Stimulated activated memory B cell treated with anti-CD40 and anti-IgM and Interleukin-4, amounts not matched to agents 10 μg/mL and 1 μg/mL and 100 μg/mL, for 72 hours (primary cell): Measurements from ENCODE around the gene ANAPC15.
A peak's percentile ranks its signal among the peaks of the same experiment; 100 is the strongest.
"Not testable (repeated sequence)": the region's sequence is repeated elsewhere in the genome, so short reads cannot be mapped to it uniquely, and the experiment has no call there.

Source experiments
- ATAC-seq: fragments of 150-1000 bp; cut with Tn5 transposase; 2 replicates; pipeline ENCODE4 v1.10.0; 2021
- H3K27ac Mint-ChIP-seq: one replicate; pipeline ENCODE4 v1.8.0; 2022; ENCODE audit warnings: mild to moderate bottlenecking, mixed read lengths
- H3K27me3 Mint-ChIP-seq: one replicate; pipeline ENCODE4 v1.8.0; 2022; ENCODE audit warnings: mixed read lengths
- H3K36me3 Mint-ChIP-seq: one replicate; pipeline ENCODE4 v1.8.0; 2022; ENCODE audit warnings: mixed read lengths
- H3K4me1 Mint-ChIP-seq: one replicate; pipeline ENCODE4 v1.8.0; 2022; ENCODE audit warnings: mixed read lengths
- H3K4me3 Mint-ChIP-seq: one replicate; pipeline ENCODE4 v1.8.0; 2022; ENCODE audit warnings: mild to moderate bottlenecking, moderate library complexity, mixed read lengths
- H3K9me3 Mint-ChIP-seq: one replicate; pipeline ENCODE4 v1.8.0; 2022; ENCODE audit warnings: mixed read lengths

Gene ANAPC15

DNA sequence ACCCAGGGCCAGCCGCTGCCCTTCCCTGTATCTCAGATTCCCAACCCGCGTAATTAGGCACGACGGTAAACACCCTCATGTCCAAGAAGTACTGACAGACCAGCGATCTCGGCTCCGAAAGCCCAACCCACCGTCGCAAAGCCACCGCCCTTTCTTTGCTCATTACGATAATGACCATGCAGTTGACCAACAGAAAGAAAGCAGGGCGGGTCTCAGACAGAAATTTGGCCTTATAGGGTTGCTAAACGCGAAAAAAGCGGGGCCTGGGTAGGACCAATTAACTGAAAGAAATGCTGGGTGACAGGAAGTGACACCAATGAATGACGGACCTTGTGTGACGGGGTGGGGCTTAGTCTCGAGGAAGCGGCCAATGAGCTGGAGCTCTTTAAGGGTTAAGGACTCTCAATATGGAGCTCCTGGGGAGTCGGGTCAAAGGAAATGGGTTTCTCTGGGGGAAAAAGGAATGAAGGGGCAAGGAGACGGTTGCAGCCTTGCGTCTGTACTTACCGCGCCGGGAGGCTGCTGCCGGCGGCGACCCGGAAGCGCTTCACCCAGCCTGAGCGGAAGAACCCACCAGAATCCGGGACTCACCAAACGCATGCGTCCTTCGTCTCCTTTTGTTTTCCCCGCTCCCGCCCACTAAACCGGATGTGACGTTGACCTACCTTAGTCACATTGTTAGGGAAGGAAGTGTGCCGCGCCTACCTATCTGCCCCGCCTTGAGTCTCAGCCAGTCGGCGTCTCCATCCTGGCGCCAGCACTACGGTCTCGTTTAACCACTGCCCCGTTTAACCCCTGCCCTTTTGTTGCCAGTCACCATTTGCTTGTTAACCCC, at the start of gene ANAPC15:
Gene ANAPC15, minus strand, starts transcription at position 553 of the 835 bp plus-strand sequence. CDS start 1,419 bp downstream, outside the sequence.
- no peaks in the 10 kb centered on the region for H3K9me3 Mint-ChIP-seq
- H3K27ac Mint-ChIP-seq: peak within 1 kb of the TSS; percentile 97
- H3K4me3 Mint-ChIP-seq: peak within 1 kb of the TSS; percentile 86
- peak; percentile 96 for ATAC-seq
- peaks cover 8% of the 10 kb centered on the region for H3K27me3 Mint-ChIP-seq
- H3K36me3 Mint-ChIP-seq: peaks cover 12% of the 10 kb centered on the region
- H3K4me1 Mint-ChIP-seq: peaks cover 16% of the 10 kb centered on the region

DNA sequence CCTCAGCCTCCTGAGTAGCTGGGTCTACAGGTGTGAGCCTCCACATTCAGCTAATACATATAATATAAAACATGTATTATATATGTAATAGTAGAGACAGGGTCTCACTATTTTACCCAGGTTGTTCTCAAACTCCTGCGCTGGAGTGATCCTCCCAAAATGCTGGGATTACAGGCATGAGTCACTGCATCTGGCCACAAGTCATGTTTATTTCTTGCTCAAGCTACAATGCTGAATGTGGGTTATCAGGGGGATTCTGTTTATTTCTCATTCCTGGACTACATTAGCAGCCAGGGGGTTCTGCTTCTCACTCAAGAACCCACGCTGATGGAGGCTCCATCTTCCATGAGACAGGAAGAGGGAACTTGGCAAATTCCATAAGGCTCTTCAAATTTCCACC, 47.8 kb upstream of the ANAPC15 start:
- Mint-ChIP-seq H3K27ac (no peak overlapping the region), H3K36me3 (no peaks in the 10 kb centered on the region), H3K4me3 (no peak overlapping the region), H3K4me1 (no peaks in the 10 kb centered on the region), H3K9me3 (no peaks in the 10 kb centered on the region), H3K27me3 (peaks cover 44% of the 10 kb centered on the region)
- ATAC-seq: no peak

DNA sequence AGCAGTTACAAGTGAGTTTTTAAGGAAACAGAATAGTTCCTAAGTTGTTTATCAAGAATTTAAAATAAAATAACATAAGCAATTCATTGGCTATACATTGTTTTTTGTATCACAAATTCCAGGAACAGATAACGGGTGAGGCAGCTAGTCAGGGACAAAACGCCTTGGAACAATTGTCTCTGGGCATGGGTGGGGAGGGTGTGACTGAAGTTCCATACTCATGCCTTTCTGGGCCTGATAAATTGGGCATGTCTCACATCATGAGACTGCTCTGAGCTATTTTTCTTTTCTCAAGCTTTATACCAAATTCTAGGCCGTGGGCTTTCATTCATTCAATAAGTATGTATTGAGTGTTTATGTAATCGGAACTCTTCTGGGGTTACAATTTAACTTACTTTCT, 44.6 kb upstream of the ANAPC15 start:
- Mint-ChIP-seq H3K36me3 (no peaks in the 10 kb centered on the region), H3K4me3 (no peak overlapping the region), H3K27me3 (peaks cover 49% of the 10 kb centered on the region), H3K4me1 (no peaks in the 10 kb centered on the region), H3K27ac (no peak overlapping the region), H3K9me3 (no peaks in the 10 kb centered on the region)
- ATAC-seq: no peak

DNA sequence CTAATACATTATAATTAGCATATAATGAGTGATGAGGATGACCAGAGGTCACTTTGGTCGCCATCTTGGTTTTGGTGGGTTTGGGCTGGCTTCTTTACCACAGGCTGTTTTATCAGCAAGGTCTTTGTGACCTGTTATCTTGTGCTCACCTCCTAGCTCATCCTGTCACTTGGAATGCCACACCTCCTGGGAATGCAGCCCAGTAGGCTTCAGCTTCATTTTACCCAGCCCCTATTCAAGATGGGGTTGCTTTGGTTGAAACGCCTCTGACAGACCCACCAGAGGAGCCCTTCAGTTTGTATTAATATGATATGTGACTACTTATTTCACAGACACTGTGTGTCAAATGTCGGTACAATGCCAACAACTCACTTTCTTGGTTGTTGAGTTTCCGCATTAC, 43.3 kb upstream of the ANAPC15 start:
- Mint-ChIP-seq H3K9me3 (no peaks in the 10 kb centered on the region), H3K36me3 (no peaks in the 10 kb centered on the region), H3K27me3 (peaks cover 47% of the 10 kb centered on the region), H3K27ac (no peak overlapping the region), H3K4me3 (no peak overlapping the region), H3K4me1 (no peaks in the 10 kb centered on the region)
- ATAC-seq: no peak

DNA sequence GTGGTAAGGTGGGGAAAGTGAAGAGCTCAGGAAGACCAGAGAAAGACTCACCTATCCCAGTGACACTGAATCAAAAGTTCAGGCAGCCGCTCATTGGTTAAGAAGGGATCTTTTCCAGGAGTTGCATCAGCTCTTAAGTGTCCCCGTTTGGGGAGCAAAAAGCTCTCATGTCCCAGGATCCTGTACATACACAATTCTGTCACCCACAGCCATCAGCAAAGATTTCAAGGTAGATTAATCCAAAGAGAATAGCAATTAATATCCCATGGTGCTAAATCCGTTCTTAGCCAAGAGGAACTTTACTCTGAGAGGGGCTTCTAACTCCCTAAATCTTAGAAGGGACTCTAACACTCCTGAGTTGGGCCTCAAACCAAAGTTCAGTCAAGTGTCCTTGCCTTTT, 42.3 kb upstream of the ANAPC15 start:
- no peak overlapping the region for H3K4me3 Mint-ChIP-seq
- H3K27me3 Mint-ChIP-seq: peaks cover 44% of the 10 kb centered on the region
- no peak for ATAC-seq
- H3K4me1 Mint-ChIP-seq: no peaks in the 10 kb centered on the region
- H3K9me3 Mint-ChIP-seq: no peaks in the 10 kb centered on the region
- no peak overlapping the region for H3K27ac Mint-ChIP-seq
- H3K36me3 Mint-ChIP-seq: no peaks in the 10 kb centered on the region

DNA sequence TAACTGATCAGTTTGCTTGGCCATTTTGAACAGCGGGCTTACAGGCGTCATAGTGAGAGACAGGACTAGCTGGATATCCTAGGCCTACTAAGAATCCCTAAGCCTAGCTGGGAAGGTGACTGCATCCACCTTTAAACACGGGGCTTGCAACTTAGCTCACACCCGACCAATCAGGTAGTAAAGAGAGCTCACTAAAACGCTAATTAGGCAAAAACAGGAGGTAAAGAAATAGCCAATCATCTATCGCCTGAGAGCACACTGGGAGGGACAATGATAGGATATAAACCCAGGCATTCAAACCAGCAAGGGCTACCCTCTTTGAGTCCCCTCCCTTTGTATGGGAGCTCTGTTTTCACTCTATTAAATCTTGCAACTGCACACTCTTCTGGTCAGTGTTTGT, 41.4 kb upstream of the ANAPC15 start:
- peaks cover 36% of the 10 kb centered on the region for H3K27me3 Mint-ChIP-seq
- ATAC-seq, H3K36me3 Mint-ChIP-seq, H3K9me3 Mint-ChIP-seq, H3K27ac Mint-ChIP-seq, H3K4me3 Mint-ChIP-seq, H3K4me1 Mint-ChIP-seq: not testable (repeated sequence)

DNA sequence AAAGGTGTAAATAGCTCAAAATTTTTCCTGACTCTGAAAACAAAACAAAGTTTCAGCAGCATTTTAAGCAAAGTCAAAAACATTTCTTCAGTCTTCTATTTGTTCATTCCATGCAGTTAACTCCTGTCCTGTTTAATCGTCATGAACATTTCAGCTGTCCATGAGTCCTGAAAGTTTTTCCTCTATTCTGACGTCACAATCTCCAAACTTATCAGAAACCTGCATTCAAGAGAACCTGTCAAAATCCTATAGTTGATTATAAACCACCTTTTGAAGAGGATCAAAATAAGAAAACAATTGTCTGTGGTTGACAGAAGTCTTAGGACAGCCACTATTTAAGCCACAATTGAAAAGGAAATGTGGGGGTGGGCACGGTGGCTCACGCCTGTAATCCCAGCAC, 38.4 kb upstream of the ANAPC15 start:
- Mint-ChIP-seq H3K27me3 (peaks cover 24% of the 10 kb centered on the region), H3K4me1 (no peaks in the 10 kb centered on the region)

DNA sequence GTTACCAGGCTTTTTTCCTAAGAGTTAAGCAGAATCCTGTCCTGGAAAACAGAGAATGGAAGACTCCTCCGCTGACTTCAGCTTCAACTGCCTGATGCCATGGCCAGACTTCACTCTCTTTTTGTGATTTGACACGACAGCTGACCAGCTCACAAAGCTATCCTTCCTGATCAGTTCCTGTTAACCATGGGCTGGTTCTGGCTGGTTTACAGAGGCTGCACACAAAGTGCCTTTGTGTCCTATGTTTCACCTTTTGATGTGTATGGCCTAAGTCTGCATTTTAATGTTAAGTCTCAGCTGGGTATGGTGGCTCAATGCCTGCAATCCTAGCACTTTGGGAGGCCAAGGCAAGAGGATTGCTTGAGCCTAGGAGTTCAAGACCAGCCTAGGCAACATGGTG, 34.1 kb upstream of the ANAPC15 start:
- no peaks in the 10 kb centered on the region for H3K9me3 Mint-ChIP-seq

More for the DNA sequence above, 38.4 kb upstream of the ANAPC15 start:
- no peak overlapping the region for H3K27ac Mint-ChIP-seq
- ATAC-seq: no peak
- no peak overlapping the region for H3K4me3 Mint-ChIP-seq
- no peaks in the 10 kb centered on the region for H3K9me3 Mint-ChIP-seq
- H3K36me3 Mint-ChIP-seq: no peaks in the 10 kb centered on the region

DNA sequence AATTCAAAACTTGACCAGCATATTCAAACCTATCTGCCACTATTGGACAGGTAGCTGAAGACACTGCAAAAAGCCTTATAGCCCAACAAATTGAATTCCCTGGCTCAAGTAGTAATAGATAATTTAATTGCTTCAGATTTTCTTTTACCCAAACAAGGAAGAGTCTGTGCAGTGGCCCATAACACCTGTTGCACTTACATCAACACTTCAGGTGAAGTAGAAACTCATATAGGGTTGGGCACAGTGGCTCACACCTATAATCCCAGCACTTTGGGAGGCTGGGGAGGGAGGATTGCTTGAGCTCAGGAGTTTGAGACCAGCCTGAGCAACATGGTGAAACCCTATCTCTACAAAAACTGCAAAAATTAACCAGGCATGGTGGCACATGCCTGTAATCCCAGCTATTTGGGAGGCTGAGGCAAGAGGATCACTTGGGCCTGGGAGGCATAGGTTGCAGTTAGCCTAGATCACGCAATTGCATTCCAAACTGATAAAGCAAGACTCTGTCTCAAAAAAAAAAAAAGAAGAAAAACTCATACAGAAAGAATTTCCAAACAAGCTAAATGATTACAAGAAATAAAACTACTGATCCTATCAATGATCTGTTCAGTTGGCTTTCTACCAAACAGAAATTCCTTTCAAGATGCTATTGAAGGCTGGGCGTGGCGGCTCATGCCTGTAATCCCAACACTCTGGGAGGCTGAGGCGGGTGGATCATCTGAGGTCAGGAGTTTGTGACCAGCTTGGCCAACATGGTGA, 32.5 kb upstream of the ANAPC15 start:
- no peaks in the 10 kb centered on the region for H3K9me3 Mint-ChIP-seq
- H3K27ac Mint-ChIP-seq: no peak overlapping the region
- ATAC-seq: no peak
- no peak overlapping the region for H3K4me3 Mint-ChIP-seq
- H3K4me1 Mint-ChIP-seq: peaks cover 5% of the 10 kb centered on the region
- H3K36me3 Mint-ChIP-seq: no peaks in the 10 kb centered on the region
- peaks cover 21% of the 10 kb centered on the region for H3K27me3 Mint-ChIP-seq

More for the DNA sequence above, 34.1 kb upstream of the ANAPC15 start:
- Mint-ChIP-seq H3K4me1 (peaks cover 5% of the 10 kb centered on the region), H3K4me3 (no peak overlapping the region), H3K27me3 (peaks cover 10% of the 10 kb centered on the region), H3K27ac (no peak overlapping the region), H3K36me3 (no peaks in the 10 kb centered on the region)
- no peak for ATAC-seq

DNA sequence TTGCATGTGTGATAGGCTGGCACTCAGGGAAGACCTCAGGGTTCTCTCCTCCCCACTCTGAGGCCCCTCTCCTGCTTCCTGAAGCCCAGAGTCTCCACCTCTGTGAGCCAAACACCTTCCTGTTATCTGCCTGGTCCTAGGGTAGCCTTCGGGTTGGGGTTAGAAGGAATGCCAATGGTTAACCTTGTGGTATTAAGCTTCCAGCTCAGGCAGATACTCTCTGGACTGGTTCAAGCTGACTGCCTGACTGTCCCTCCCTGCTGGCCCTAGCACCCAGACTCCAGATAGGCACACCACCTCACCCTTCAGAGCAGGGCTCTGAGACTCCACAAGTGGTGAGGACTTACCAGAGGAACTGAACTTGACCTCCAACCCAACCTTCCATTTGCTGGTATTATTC, 30.0 kb upstream of the ANAPC15 start:
- not testable (repeated sequence) for H3K4me1 Mint-ChIP-seq, H3K27ac Mint-ChIP-seq, H3K36me3 Mint-ChIP-seq, ATAC-seq, H3K4me3 Mint-ChIP-seq, H3K9me3 Mint-ChIP-seq
- H3K27me3 Mint-ChIP-seq: peaks cover 26% of the 10 kb centered on the region

DNA sequence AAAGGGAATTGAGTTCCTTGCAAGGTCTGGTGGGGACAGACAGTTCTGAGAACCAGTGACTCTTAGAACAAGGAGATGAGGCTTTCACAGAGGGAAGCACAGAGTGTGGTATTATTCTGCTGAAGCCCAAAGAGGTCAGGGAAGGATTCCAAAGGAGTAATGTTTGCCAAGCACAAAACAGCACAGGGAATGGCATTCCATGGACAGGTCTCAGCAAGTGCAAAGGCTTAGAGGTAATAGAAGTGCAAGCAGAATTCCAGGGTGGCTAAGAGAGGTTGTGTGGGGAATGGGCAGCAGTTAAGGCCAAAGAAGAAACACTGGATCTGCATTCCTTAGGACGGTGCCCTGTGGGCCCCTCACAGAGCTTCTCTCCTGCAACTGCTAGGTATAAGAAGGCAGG, 29.6 kb upstream of the ANAPC15 start:
- H3K36me3 Mint-ChIP-seq, H3K9me3 Mint-ChIP-seq, ATAC-seq, H3K27ac Mint-ChIP-seq, H3K4me1 Mint-ChIP-seq, H3K4me3 Mint-ChIP-seq: not testable (repeated sequence)
- H3K27me3 Mint-ChIP-seq: peaks cover 26% of the 10 kb centered on the region

DNA sequence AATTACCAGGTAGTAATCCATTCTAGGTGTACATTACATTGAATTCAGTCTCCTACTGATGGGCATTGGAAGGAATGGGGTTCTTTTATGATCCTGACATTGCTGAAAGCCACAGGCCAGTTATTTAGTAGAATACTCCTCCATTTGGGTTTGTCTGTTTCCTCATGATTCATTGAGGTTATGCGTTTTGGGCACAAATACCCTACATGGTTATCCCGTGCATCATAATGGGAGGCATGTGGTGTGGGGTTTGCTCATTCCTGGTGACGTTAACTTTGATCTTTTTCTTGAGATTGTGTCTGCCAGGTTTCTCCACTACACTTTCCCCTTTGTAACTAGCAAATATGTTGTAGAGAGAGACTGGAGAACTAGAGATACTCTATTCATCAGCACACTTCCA, 28.6 kb upstream of the ANAPC15 start:
- no peaks in the 10 kb centered on the region for H3K36me3 Mint-ChIP-seq
- H3K4me3 Mint-ChIP-seq: no peak overlapping the region
- peaks cover 5% of the 10 kb centered on the region for H3K4me1 Mint-ChIP-seq
- H3K27me3 Mint-ChIP-seq: peaks cover 26% of the 10 kb centered on the region
- H3K9me3 Mint-ChIP-seq: peaks cover 4% of the 10 kb centered on the region
- no peak for ATAC-seq
- H3K27ac Mint-ChIP-seq: no peak overlapping the region

DNA sequence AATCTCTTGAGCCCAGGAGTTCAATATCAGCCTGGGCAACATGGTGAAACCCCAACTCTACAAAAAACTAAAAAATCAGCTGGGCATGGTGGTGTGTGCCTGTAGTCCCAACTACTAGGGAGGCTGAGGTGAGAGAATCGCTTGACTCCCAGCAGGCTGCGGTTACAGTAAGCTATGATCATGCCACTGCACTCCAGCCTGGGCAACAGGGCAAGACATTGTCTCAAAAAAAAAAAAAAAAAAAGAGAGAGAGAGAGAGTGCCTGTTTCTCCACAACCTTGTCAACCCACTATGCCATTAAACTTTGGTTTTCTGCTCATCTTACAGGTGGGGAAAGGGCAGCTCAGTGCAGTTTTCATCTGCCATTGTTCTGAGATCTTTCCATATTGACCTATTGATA, 28.2 kb upstream of the ANAPC15 start:
- ATAC-seq: no peak
- Mint-ChIP-seq H3K9me3 (peaks cover 4% of the 10 kb centered on the region), H3K36me3 (no peaks in the 10 kb centered on the region), H3K27ac (no peak overlapping the region), H3K27me3 (peaks cover 26% of the 10 kb centered on the region), H3K4me1 (peaks cover 5% of the 10 kb centered on the region), H3K4me3 (no peak overlapping the region)

DNA sequence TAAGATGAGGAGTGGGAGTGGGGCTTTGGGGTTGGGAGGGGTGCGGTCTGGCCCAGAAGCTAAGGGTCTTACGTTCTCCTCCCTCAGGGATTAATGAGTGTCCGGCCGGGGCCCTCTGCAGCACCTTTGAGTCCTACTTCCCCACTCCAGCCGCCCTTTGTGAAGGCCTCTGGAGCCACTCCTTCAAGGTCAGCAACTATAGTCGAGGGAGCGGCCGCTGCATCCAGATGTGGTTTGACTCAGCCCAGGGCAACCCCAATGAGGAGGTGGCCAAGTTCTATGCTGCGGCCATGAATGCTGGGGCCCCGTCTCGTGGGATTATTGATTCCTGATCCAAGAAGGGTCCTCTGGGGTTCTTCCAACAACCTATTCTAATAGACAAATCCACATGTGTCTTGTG, 27.0 kb upstream of the ANAPC15 start:
- H3K36me3 Mint-ChIP-seq: no peaks in the 10 kb centered on the region
- peaks cover 4% of the 10 kb centered on the region for H3K9me3 Mint-ChIP-seq
- H3K4me1 Mint-ChIP-seq: peaks cover 5% of the 10 kb centered on the region
- H3K27me3 Mint-ChIP-seq: peaks cover 26% of the 10 kb centered on the region
- H3K4me3 Mint-ChIP-seq: no peak overlapping the region
- no peak for ATAC-seq
- H3K27ac Mint-ChIP-seq: no peak overlapping the region

DNA sequence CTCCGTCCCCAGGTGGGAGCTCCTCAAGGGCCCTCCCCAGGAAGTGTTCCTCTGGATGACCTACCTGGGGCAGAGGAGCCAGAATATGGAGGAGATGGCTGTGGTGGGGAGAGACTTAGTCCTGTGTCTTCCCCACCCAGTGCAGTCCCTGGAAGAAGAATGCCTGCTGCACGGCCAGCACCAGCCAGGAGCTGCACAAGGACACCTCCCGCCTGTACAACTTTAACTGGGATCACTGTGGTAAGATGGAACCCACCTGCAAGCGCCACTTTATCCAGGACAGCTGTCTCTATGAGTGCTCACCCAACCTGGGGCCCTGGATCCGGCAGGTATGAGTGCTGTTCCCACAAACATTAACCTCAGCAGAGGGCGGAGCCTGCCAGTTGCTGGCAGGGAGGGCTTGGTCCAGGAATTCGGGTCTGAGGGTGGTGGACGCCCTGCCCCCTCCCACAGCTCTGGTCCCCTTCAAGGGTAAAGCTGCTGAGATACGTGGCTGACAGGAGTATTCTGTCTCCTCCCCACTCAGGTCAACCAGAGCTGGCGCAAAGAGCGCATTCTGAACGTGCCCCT, 26.4 kb upstream of the ANAPC15 start:
- no peak overlapping the region for H3K27ac Mint-ChIP-seq
- H3K4me3 Mint-ChIP-seq: no peak overlapping the region
- no peak for ATAC-seq
- peaks cover 26% of the 10 kb centered on the region for H3K27me3 Mint-ChIP-seq
- H3K4me1 Mint-ChIP-seq: peaks cover 3% of the 10 kb centered on the region
- no peaks in the 10 kb centered on the region for H3K36me3 Mint-ChIP-seq
- H3K9me3 Mint-ChIP-seq: peaks cover 4% of the 10 kb centered on the region
